GM19193 (cell line): ENCODE results near the gene METTL21A.
A peak's percentile ranks its signal among the peaks of the same experiment; 100 is the strongest.

Experiments
- POLR2A ChIP-seq: IDR thresholded peaks from 4 replicates; pipeline ENCODE4 v1.6.1; 2011; ENCODE audit not compliant: insufficient read depth, insufficient read length; ENCODE audit errors: extremely low read depth

METTL21A gene

GRCh38 chr2:207630491-207630890 lies 5.3 kb upstream of the METTL21A start:
- TF ChIP-seq POLR2A, result no peak

- no peak for TF ChIP-seq POLR2A
Measured at GRCh38 chr2:207629553-207629952, 4.4 kb upstream of the METTL21A start.

GRCh38 chr2:207624185-207625013 lies 795 bp downstream of the METTL21A start:
- TF ChIP-seq POLR2A, result peak; percentile 70

GRCh38 chr2:207621501-207622039 lies 3.6 kb downstream of the METTL21A start:
- no peak for TF ChIP-seq POLR2A

- TF ChIP-seq POLR2A, result no peak
Measured at GRCh38 chr2:207619764-207620203, 5.4 kb downstream of the METTL21A start.

GRCh38 chr2:207617011-207617671 lies 8.1 kb downstream of the METTL21A start:
- no peak for TF ChIP-seq POLR2A

GRCh38 chr2:207616185-207616584 lies 9.0 kb downstream of the METTL21A start:
- no peak for TF ChIP-seq POLR2A

- no peak for TF ChIP-seq POLR2A
Measured at GRCh38 chr2:207614824-207615223, 10.4 kb downstream of the METTL21A start.

GRCh38 chr2:207612714-207613113 lies 12.5 kb downstream of the METTL21A start:
- no peak for TF ChIP-seq POLR2A

- no peak for TF ChIP-seq POLR2A
Measured at GRCh38 chr2:207606829-207607228, 18.4 kb downstream of the METTL21A start.

GRCh38 chr2:207606399-207606798 lies 18.8 kb downstream of the METTL21A start:
- TF ChIP-seq POLR2A, result no peak

GRCh38 chr2:207603486-207603885 lies 21.7 kb downstream of the METTL21A start:
- TF ChIP-seq POLR2A, result no peak

- no peak for TF ChIP-seq POLR2A
Measured at GRCh38 chr2:207601774-207602173, 23.4 kb downstream of the METTL21A start.

GRCh38 chr2:207600231-207600630 lies 25.0 kb downstream of the METTL21A start:
- TF ChIP-seq POLR2A, result no peak

GRCh38 chr2:207599636-207600035 lies 25.6 kb downstream of the METTL21A start:
- no peak for TF ChIP-seq POLR2A

- TF ChIP-seq POLR2A, result no peak
Measured at GRCh38 chr2:207594731-207595130, 30.5 kb downstream of the METTL21A start.
